Measurements from ENCODE around the gene MAP2. TPM values are rescaled to one million over a fixed set of nuclear protein-coding genes. Genes with fewer than 3 reads are reported as not detected.

The MAP2 gene
- total and polyA plus RNA-seq, 4 donors, result 0.70 to 4.2 (median 1.9) TPM

DNA sequence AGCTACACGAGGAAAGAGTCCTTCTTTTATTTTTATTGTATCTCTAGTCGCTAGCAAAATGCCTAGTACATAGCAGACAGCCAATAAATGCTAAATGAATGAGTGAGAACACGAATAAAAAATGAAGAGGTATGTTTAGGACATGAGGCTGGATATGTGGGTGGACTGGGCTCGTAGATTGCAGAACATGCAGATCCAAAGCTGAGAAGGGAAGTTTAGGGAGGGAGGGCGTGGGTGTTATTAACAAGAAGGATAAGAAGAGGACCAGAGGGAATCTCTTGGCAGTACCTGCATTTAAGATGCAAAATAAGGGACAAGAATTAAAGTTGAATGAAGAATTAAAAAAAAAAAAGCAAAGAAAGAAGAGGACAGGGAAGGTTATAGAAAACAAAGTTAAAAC is 161.1 kb downstream of the MAP2 start (continued):
- no peak for TF ChIP-seq CTCF (IDR thresholded peaks at IDR 0.05; ENCODE audit: low read depth, low read length, missing input control)

DNA sequence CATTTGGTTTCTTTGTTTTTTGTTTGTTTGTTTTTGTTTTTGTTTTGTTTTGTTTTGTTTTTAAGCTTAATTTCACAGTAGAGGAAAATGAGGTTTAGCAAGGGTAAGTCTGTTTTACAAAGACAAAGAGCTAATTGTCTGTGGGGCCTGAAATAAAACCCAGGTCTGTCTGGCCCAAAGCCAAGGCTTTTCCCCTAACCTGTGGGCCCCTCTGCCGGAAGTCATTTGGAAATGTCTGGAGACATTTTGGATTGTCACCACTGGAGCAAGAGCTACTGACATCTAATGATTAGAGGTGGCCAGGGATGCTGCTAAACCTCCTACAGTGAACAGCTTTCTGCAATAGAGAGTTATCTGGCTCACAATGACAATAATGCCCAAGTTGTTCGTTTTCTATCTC is 167.2 kb downstream of the MAP2 start:
- H3K4me1 ChIP-seq (ENCODE audit: control insufficient read depth in 4 of 4, insufficient read depth in 4 of 4, low read length in 3 of 4), result no peaks in the 10 kb centered on the region
- no peaks in the 10 kb centered on the region for H3K27me3 ChIP-seq (ENCODE audit: control insufficient read depth in 4 of 4, insufficient read depth in 4 of 4, low read length in 3 of 4)
- no peak for TF ChIP-seq RXRA (IDR thresholded peaks at IDR 0.05)
- TF ChIP-seq, protein P1, sequence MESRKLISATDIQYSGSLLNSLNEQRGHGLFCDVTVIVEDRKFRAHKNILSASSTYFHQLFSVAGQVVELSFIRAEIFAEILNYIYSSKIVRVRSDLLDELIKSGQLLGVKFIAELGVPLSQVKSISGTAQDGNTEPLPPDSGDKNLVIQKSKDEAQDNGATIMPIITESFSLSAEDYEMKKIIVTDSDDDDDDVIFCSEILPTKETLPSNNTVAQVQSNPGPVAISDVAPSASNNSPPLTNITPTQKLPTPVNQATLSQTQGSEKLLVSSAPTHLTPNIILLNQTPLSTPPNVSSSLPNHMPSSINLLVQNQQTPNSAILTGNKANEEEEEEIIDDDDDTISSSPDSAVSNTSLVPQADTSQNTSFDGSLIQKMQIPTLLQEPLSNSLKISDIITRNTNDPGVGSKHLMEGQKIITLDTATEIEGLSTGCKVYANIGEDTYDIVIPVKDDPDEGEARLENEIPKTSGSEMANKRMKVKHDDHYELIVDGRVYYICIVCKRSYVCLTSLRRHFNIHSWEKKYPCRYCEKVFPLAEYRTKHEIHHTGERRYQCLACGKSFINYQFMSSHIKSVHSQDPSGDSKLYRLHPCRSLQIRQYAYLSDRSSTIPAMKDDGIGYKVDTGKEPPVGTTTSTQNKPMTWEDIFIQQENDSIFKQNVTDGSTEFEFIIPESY (IDR thresholded peaks at IDR 0.05), result no peak
- no peak for TF ChIP-seq FOXA2 (IDR thresholded peaks at IDR 0.05)
- TF ChIP-seq EGR1 (IDR thresholded peaks at IDR 0.05; ENCODE audit: low read depth in 2 of 2), result no peak
- H3K9ac ChIP-seq (ENCODE audit: low read depth in 1 of 2, low read length in 2 of 2), result no peak overlapping the region
- no peak for DNase-seq (ENCODE audit: low spot score)
- no peaks in the 10 kb centered on the region for H3K36me3 ChIP-seq (ENCODE audit: control insufficient read depth in 4 of 4, insufficient read depth in 3 of 4, low read depth in 1 of 4, low read length in 3 of 4)
- 73% methylated on average over 2 of the region's 2 CpGs for WGBS
- no peak overlapping the region for H3K27ac ChIP-seq (ENCODE audit: low read depth in 1 of 2, low read length in 2 of 2)
- no peak overlapping the region for H3K4me3 ChIP-seq (ENCODE audit: low read depth in 1 of 3, low read length in 3 of 3)
- no peaks in the 10 kb centered on the region for H3K9me3 ChIP-seq (ENCODE audit: control insufficient read depth in 4 of 4, low read length in 3 of 4)

- TF ChIP-seq REST (IDR thresholded peaks at IDR 0.05) (no peak), HNF4G (IDR thresholded peaks at IDR 0.05) (no peak), SP1 (IDR thresholded peaks at IDR 0.05) (no peak), TAF1 (conservative IDR thresholded peaks at IDR 0.05) (no peak), CTCF (IDR thresholded peaks at IDR 0.05; ENCODE audit: low read depth, low read length, missing input control) (no peak), JUND (IDR thresholded peaks at IDR 0.05) (no peak), GABPA (IDR thresholded peaks at IDR 0.05 in 1 of 2, conservative IDR thresholded peaks at IDR 0.05 in 1 of 2) (no peak), NR2F2 (IDR thresholded peaks at IDR 0.05) (no peak), ATF3 (IDR thresholded peaks at IDR 0.05) (no peak), RAD21 (IDR thresholded peaks at IDR 0.05) (no peak)
- TF ChIP-seq, protein P1 (IDR thresholded peaks at IDR 0.05), result no peak
- TF ChIP-seq, protein P2, sequence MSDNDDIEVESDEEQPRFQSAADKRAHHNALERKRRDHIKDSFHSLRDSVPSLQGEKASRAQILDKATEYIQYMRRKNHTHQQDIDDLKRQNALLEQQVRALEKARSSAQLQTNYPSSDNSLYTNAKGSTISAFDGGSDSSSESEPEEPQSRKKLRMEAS (IDR thresholded peaks at IDR 0.05), result no peak
- H3K27ac ChIP-seq (ENCODE audit: low read depth in 1 of 2, low read length in 2 of 2), result no peak overlapping the region
- H3K9ac ChIP-seq (ENCODE audit: low read depth in 1 of 2, low read length in 2 of 2), result no peak overlapping the region
- no peaks in the 10 kb centered on the region for H3K4me1 ChIP-seq (ENCODE audit: control insufficient read depth in 4 of 4, insufficient read depth in 4 of 4, low read length in 3 of 4)
- no peak overlapping the region for H3K4me3 ChIP-seq (ENCODE audit: low read depth in 1 of 3, low read length in 3 of 3)
- H3K9me3 ChIP-seq (ENCODE audit: control insufficient read depth in 4 of 4, low read length in 3 of 4), result no peaks in the 10 kb centered on the region
- DNase-seq (ENCODE audit: low spot score), result no peak
- no peaks in the 10 kb centered on the region for H3K36me3 ChIP-seq (ENCODE audit: control insufficient read depth in 4 of 4, insufficient read depth in 3 of 4, low read depth in 1 of 4, low read length in 3 of 4)
- H3K27me3 ChIP-seq (ENCODE audit: control insufficient read depth in 4 of 4, insufficient read depth in 4 of 4, low read length in 3 of 4), result no peaks in the 10 kb centered on the region
- 53% methylated on average over 3 of the region's 3 CpGs for WGBS
Observed at GRCh38 chr2:209592106-209592505, 168.3 kb downstream of the MAP2 start.

Measured in liver (tissue), 9 donors.